Measurements from ENCODE around the gene FAM72D.
"Not testable (repeated sequence)": the region's sequence is repeated elsewhere in the genome, so short reads cannot be mapped to it uniquely, and the experiment has no call there.

The FAM72D gene

GRCh38 chr1:145144264-145144913, 48.6 kb downstream of the FAM72D start:
- no CpG with 5 or more reads among the region's 3 CpGs for WGBS
- H3K23ac ChIP-seq (ENCODE audit: low read length in 2 of 2); H2BK15ac ChIP-seq (ENCODE audit: low read depth, poor library complexity, severe bottlenecking); H3K18ac ChIP-seq (ENCODE audit: low read depth in 1 of 2, low read length in 2 of 2); H2AFZ ChIP-seq (ENCODE audit: low read depth, low read length); H2BK120ac ChIP-seq (ENCODE audit: low read depth, low read length); H2BK5ac ChIP-seq (ENCODE audit: low read depth, low read length, poor library complexity, severe bottlenecking); H3K79me1 ChIP-seq (replicated peaks; ENCODE audit: low read length, poor library complexity, severe bottlenecking); H3K27ac ChIP-seq (ENCODE audit: low read length, poor library complexity, severe bottlenecking); H3K36me3 ChIP-seq (ENCODE audit: control insufficient read depth in 1 of 2, insufficient read depth in 2 of 2, low read depth in 1 of 2, low read length in 2 of 2); H3K27me3 ChIP-seq (ENCODE audit: control insufficient read depth in 1 of 2, insufficient read depth in 1 of 2, low read length in 2 of 2); H3K4me1 ChIP-seq (ENCODE audit: control insufficient read depth, insufficient read depth, low read depth, low read length); H3K9me3 ChIP-seq (ENCODE audit: control insufficient read depth, low read length); H3K4ac ChIP-seq (ENCODE audit: low read depth in 1 of 2, low read length in 2 of 2); H2AK5ac ChIP-seq (ENCODE audit: low read length, severe bottlenecking); DNase-seq; H4K8ac ChIP-seq (ENCODE audit: low read length); H4K91ac ChIP-seq (ENCODE audit: low read length); H3K14ac ChIP-seq (ENCODE audit: low read length in 2 of 2); H3K4me3 ChIP-seq (ENCODE audit: insufficient read depth in 1 of 2, low read depth in 1 of 2, low read length in 2 of 2); H3K9ac ChIP-seq (ENCODE audit: low read length); H2BK12ac ChIP-seq (ENCODE audit: low read length in 2 of 2); H3K4me2 ChIP-seq (ENCODE audit: low read length, poor library complexity, severe bottlenecking): not testable (repeated sequence)

- H3K18ac ChIP-seq (ENCODE audit: low read depth in 1 of 2, low read length in 2 of 2); H3K4ac ChIP-seq (ENCODE audit: low read depth in 1 of 2, low read length in 2 of 2): not testable (repeated sequence)
Observed at GRCh38 chr1:145146308-145146707, 50.5 kb downstream of the FAM72D start.

DNA sequence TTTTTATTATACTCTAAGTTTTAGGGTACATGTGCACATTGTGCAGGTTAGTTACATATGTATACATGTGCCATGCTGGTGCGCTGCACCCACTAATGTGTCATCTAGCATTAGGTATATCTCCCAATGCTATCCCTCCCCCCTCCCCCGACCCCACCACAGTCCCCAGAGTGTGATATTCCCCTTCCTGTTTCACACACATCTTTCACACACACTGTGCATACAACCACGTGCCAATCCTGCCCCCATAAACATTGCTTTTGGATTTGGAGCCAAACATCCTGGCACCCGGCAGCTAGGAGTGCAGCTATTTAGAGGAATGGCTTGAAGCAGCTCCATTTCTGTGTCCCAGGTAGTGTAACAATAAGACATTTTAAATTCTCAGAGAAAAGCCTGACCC, 51.4 kb downstream of the FAM72D start:
- not testable (repeated sequence) for H3K23ac ChIP-seq (ENCODE audit: low read length in 2 of 2); H3K9ac ChIP-seq (ENCODE audit: low read length); H3K4me2 ChIP-seq (ENCODE audit: low read length, poor library complexity, severe bottlenecking); H2BK5ac ChIP-seq (ENCODE audit: low read depth, low read length, poor library complexity, severe bottlenecking); H3K27ac ChIP-seq (ENCODE audit: low read length, poor library complexity, severe bottlenecking); H3K36me3 ChIP-seq (ENCODE audit: control insufficient read depth in 1 of 2, insufficient read depth in 2 of 2, low read depth in 1 of 2, low read length in 2 of 2); H2AK5ac ChIP-seq (ENCODE audit: low read length, severe bottlenecking); H3K4ac ChIP-seq (ENCODE audit: low read depth in 1 of 2, low read length in 2 of 2); H3K4me3 ChIP-seq (ENCODE audit: insufficient read depth in 1 of 2, low read depth in 1 of 2, low read length in 2 of 2); H4K91ac ChIP-seq (ENCODE audit: low read length); H3K4me1 ChIP-seq (ENCODE audit: control insufficient read depth, insufficient read depth, low read depth, low read length); H3K14ac ChIP-seq (ENCODE audit: low read length in 2 of 2); H3K9me3 ChIP-seq (ENCODE audit: control insufficient read depth, low read length); H3K27me3 ChIP-seq (ENCODE audit: control insufficient read depth in 1 of 2, insufficient read depth in 1 of 2, low read length in 2 of 2); H2BK12ac ChIP-seq (ENCODE audit: low read length in 2 of 2); H2BK120ac ChIP-seq (ENCODE audit: low read depth, low read length); DNase-seq; H2AFZ ChIP-seq (ENCODE audit: low read depth, low read length); H3K79me1 ChIP-seq (replicated peaks; ENCODE audit: low read length, poor library complexity, severe bottlenecking); H2BK15ac ChIP-seq (ENCODE audit: low read depth, poor library complexity, severe bottlenecking); H4K8ac ChIP-seq (ENCODE audit: low read length); H3K18ac ChIP-seq (ENCODE audit: low read depth in 1 of 2, low read length in 2 of 2)
- 50% methylated on average over 1 of the region's 4 CpGs for WGBS

More at GRCh38 chr1:145146308-145146707, 50.5 kb downstream of the FAM72D start:
- not testable (repeated sequence) for DNase-seq; H3K4me1 ChIP-seq (ENCODE audit: control insufficient read depth, insufficient read depth, low read depth, low read length); H3K27me3 ChIP-seq (ENCODE audit: control insufficient read depth in 1 of 2, insufficient read depth in 1 of 2, low read length in 2 of 2); H3K79me1 ChIP-seq (replicated peaks; ENCODE audit: low read length, poor library complexity, severe bottlenecking); H3K14ac ChIP-seq (ENCODE audit: low read length in 2 of 2); H3K4me2 ChIP-seq (ENCODE audit: low read length, poor library complexity, severe bottlenecking); H4K8ac ChIP-seq (ENCODE audit: low read length); H2BK5ac ChIP-seq (ENCODE audit: low read depth, low read length, poor library complexity, severe bottlenecking); H3K9me3 ChIP-seq (ENCODE audit: control insufficient read depth, low read length); H3K36me3 ChIP-seq (ENCODE audit: control insufficient read depth in 1 of 2, insufficient read depth in 2 of 2, low read depth in 1 of 2, low read length in 2 of 2); H3K23ac ChIP-seq (ENCODE audit: low read length in 2 of 2); H3K4me3 ChIP-seq (ENCODE audit: insufficient read depth in 1 of 2, low read depth in 1 of 2, low read length in 2 of 2); H2BK120ac ChIP-seq (ENCODE audit: low read depth, low read length); H4K91ac ChIP-seq (ENCODE audit: low read length); H2BK12ac ChIP-seq (ENCODE audit: low read length in 2 of 2); H2BK15ac ChIP-seq (ENCODE audit: low read depth, poor library complexity, severe bottlenecking); H3K9ac ChIP-seq (ENCODE audit: low read length); H2AFZ ChIP-seq (ENCODE audit: low read depth, low read length); H3K27ac ChIP-seq (ENCODE audit: low read length, poor library complexity, severe bottlenecking); H2AK5ac ChIP-seq (ENCODE audit: low read length, severe bottlenecking)
- no CpG with 5 or more reads among the region's 4 CpGs for WGBS

DNA sequence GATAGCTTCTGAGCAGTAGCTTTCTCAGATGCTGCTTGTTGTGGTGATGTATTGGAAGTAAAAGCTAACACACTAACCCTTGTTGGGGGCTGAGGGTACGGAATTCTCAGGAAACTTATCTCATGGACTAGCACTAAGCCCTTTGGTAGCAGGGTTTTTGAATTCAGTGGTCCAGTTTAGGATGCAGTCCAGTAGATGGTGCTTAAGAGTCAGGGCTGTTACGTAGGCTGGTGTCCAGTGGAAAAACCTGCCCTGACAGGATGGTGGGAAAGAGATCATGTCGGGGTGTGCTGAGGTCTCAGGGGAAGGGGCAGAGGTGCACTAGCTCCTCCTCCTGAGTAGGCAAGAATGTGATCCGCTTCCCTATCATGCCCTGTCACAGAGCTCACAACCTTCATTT, 59.6 kb downstream of the FAM72D start:
- WGBS = no CpG with 5 or more reads among the region's 4 CpGs

More for the DNA sequence above, 59.6 kb downstream of the FAM72D start:
- H3K14ac ChIP-seq (ENCODE audit: low read length in 2 of 2); H2BK12ac ChIP-seq (ENCODE audit: low read length in 2 of 2); H3K4me1 ChIP-seq (ENCODE audit: control insufficient read depth, insufficient read depth, low read depth, low read length); DNase-seq; H4K91ac ChIP-seq (ENCODE audit: low read length); H3K9me3 ChIP-seq (ENCODE audit: control insufficient read depth, low read length); H3K4ac ChIP-seq (ENCODE audit: low read depth in 1 of 2, low read length in 2 of 2); H2BK5ac ChIP-seq (ENCODE audit: low read depth, low read length, poor library complexity, severe bottlenecking); H3K27me3 ChIP-seq (ENCODE audit: control insufficient read depth in 1 of 2, insufficient read depth in 1 of 2, low read length in 2 of 2); H3K9ac ChIP-seq (ENCODE audit: low read length); H3K27ac ChIP-seq (ENCODE audit: low read length, poor library complexity, severe bottlenecking); H4K8ac ChIP-seq (ENCODE audit: low read length); H3K36me3 ChIP-seq (ENCODE audit: control insufficient read depth in 1 of 2, insufficient read depth in 2 of 2, low read depth in 1 of 2, low read length in 2 of 2); H2AFZ ChIP-seq (ENCODE audit: low read depth, low read length); H2BK15ac ChIP-seq (ENCODE audit: low read depth, poor library complexity, severe bottlenecking); H3K23ac ChIP-seq (ENCODE audit: low read length in 2 of 2); H3K4me3 ChIP-seq (ENCODE audit: insufficient read depth in 1 of 2, low read depth in 1 of 2, low read length in 2 of 2); H3K4me2 ChIP-seq (ENCODE audit: low read length, poor library complexity, severe bottlenecking); H3K79me1 ChIP-seq (replicated peaks; ENCODE audit: low read length, poor library complexity, severe bottlenecking); H2BK120ac ChIP-seq (ENCODE audit: low read depth, low read length); H2AK5ac ChIP-seq (ENCODE audit: low read length, severe bottlenecking); H3K18ac ChIP-seq (ENCODE audit: low read depth in 1 of 2, low read length in 2 of 2): not testable (repeated sequence)

Data from mesenchymal stem cell (in vitro differentiated cells and primary cell).